ENCODE results near the gene TNFAIP2.
"Not testable (repeated sequence)": the region's sequence is repeated elsewhere in the genome, so short reads cannot be mapped to it uniquely, and the experiment has no call there.

TNFAIP2 gene

GRCh38 chr14:103158688-103159087 lies 35.4 kb downstream of the TNFAIP2 start:
- no peak for DNase-seq

DNA sequence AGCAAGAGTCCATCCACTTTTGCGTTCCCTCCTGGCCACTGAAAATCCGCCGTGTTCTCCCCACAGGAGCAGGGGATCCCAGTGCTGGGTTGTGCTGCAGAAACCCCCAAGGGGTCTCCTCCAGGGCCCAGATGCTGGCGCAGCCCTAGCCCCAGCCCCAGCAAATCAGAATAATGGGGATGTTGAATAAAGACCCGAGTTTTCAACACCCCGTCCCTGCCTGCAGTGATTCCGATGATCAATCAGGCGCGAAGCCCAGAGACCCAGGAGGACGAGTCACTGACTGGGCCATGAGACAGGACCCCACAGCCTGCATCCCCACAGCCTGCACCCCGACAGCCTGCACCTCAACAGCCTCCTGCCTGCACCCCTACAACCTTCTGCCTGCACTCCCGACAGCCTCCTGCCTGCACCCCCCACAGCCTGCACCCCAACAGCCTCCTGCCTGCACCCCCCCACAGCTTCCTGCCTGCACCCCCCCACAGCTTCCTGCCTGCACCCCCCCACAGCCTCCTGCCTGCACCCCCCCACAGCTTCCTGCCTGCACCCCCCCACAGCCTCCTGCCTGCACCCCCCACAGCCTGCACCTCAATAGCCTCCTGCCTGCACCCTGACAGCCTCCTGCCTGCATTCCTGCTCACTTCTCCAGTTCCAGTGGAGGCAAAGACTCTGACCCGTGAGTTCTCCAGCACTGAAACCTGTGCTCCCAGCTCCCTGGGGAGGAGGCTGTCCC lies 37.2 kb downstream of the TNFAIP2 start:
- DNase-seq = no peak

DNA sequence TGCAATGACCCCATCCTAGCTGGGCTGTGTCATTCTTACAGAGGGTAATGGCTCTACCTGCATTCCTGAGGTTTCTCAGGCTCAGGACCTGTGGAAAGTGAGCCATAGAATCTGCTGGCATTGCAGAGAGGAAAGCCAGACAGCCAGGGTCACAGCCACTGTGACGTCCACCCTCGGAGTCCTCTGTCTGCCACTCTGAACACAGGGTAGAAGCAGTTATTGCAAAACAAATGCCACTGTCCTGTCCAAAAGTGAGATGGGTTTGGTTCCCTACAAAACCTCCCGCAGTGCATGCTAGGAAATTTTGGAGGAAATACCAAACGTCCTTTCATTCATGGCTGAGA lies 37.8 kb downstream of the TNFAIP2 start:
- DNase-seq = no peak

DNA sequence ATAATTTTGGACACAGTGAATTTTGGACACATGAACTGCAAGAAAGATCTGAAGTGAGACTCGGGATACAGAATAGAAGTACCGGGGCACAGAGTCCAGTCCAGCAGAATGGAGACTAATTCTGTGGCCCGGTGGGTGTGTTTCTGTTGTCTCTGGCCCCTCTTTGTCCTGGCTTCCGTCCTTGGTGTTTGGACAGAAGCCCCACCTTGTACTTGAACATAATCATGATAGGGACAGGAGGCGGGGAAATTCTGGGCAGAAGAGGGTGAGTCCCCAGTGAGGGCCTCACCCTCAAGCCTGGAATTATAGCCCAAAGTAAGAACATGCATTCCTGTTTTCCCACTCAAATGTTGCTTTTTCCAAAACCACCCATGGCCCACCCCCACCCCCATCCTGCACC lies 39.9 kb downstream of the TNFAIP2 start:
- no peak for DNase-seq

DNA sequence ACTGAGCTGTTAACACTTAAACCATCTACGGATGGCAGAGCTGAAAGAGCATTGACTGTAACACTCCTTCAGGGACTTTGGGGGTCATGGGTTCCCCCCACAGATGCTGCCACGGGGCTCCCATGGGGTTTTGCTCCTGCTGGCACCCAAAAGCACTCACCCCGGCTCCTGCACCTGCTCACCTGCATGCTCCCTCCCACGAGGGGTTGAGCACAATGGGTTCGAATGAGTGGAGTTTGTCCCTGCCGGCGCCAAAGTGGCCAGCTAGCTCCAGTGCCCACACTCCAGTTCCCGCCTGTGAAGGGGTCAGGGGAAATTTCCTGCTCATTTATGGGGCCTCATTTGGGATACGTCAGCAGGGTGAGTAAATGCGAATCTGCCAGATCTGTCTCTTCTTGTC lies 40.7 kb downstream of the TNFAIP2 start:
- DNase-seq = no peak

GRCh38 chr14:103164779-103165178 lies 41.5 kb downstream of the TNFAIP2 start:
- DNase-seq = no peak

GRCh38 chr14:103165323-103165722 lies 42.1 kb downstream of the TNFAIP2 start:
- DNase-seq = no peak

- no peak for DNase-seq
These were observed 46.7 kb downstream of the TNFAIP2 start for GRCh38 chr14:103169954-103170353.

GRCh38 chr14:103171206-103171605 lies 47.9 kb downstream of the TNFAIP2 start:
- DNase-seq = not testable (repeated sequence)

- DNase-seq = no peak
These were observed 49.7 kb downstream of the TNFAIP2 start for GRCh38 chr14:103172921-103173320.

GRCh38 chr14:103173887-103174286 lies 50.6 kb downstream of the TNFAIP2 start:
- not testable (repeated sequence) for DNase-seq

DNA sequence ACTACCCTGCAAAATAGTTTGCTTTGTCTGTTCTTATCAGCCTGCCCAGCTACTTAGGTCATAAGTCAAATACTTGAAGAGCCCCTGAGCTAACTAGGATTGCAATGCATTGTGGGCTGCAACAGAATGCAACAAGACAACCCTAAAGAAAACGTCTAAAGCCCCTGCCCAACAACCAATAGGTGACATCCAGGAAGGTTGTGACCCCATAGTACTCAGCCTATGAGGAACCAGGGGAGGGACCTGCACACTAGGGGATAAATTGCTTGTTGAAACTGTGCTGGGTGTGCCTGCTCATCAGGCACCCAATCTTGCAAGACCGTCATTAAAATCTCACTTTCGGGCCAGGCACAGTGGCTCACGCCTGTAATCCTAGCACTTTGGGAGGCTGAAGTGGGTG lies 52.9 kb downstream of the TNFAIP2 start:
- DNase-seq = not testable (repeated sequence)

GRCh38 chr14:103177376-103177775 lies 54.1 kb downstream of the TNFAIP2 start:
- DNase-seq = no peak

DNA sequence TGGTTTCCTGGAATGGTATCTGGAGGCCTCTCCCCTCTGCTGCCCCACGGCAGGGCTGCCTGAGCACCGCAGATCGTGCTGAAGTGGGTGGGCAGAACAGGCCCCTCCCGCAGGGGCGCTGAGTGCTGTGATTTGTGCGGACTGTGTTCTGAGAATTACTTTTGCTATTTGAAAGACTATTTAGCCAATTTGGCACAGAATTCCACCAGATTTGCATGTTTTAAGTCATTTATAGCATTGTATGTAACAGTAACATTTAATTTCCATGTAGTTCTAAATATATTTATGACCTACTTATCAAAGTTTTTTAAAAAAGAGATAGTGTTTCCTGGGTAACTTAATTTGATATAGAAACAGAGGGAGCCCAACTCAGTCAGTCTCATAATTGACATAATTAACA lies 55.3 kb downstream of the TNFAIP2 start:
- DNase-seq = no peak

DNA sequence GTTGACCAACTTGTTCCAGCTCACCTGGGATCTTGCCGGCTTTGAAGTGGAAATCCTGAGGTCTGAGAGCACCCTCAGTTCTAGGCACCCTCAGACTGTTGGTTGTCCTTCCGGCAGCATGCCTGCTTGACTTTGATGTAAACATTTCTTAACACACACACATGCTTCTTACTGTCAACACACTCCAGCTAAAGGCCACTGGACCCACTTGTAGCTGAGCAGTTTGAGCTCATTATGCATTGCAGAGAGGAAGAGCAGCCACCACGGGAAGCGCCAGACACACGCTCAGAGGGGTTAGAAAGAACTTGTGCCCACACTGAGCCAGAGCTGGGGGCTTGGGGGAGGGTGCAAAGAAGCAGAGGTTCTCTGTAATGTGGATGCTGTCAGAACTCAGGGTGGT lies 55.8 kb downstream of the TNFAIP2 start:
- DNase-seq = no peak

DNA sequence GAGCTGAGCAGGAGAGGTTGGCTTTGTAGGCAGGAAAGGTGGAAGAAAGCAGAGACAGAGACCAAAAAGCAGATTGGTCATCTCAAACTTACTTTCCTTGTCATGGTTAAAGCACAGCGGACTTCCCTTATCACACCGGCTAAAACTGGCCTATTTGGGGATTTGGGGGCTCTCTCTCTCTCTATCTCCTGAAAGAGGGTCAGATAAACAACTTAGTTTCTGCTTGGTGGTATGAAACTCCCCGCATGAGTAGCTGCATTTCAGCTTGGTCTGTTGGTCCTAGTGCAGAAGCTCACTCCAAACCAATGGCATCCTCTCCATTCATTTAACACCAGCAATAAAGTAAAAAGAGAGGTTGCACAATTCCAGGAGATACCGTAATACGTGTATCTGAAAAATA lies 57.1 kb downstream of the TNFAIP2 start:
- DNase-seq = no peak

- DNase-seq = no peak
These were observed 60.8 kb downstream of the TNFAIP2 start for GRCh38 chr14:103184046-103184445.

DNA sequence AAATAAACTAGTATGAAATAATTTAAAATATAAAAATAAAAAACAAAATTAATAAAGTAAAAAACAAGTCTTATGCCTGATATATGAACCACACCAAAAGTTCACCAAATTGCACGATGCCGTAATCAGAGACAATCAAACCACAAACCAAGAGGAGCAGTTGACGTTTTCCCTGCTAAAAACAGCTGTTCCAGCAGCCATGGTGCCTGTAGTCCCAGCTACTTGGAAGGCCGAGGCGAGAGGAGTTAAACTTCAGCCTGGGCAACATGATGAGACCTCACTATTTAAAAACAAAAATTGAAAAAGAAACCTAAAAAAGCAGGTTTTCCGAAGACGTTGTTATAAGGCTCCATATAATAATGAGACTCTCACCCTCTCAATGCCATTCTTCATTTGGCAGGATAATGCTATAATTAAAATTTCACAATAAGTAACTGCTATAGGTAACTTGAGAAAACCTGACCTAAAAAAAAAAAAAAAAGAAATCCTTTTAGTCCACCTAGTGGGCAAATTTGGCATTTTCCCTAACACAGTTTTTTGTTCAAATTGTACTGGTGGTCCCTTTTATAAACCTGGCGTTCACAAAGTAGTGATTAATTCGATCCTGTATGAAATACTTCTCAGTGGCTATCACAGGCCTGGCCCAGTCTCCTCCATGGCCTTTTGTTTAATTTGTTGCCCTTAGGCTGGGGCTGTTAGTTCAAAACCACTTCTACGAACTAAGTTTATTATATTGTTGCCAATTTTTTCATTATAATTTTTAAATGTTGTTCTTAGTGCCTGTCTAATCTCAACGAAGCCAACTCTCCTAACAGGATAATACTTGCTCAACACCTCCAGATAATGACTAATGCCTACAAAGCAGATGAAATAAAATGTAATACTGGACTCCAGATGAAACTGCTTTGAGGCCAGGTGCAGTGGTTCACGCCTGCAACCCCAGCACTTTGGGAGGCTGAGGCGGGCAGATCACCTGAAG lies 62.1 kb downstream of the TNFAIP2 start:
- DNase-seq = no peak

DNA sequence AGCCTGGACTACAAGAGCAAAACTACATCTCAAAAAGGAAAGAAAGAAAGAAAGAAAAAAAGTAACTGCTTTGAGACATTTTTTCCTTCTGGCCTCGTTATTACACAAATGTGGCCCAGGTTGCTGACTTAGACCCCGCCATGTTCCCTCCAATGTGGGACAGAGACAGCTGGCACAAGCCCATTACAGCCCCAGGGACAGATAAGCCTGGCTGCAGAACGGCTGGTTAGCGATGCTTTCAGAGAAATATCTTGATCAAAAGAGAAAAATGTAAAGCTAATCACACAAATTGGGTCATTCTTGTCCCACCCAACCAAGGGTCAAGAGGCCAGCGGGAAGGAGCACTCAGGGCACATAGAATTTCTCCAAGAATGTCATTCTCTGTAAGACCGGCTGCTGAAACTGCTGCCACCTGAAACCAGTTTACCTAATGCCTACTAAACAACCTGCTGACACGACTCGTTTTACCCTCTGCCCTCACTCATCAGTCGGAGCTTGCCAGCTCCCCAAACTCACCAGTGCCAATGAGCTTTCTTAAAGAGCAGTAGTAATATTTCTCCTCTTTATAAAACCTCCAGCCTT lies 63.1 kb downstream of the TNFAIP2 start:
- no peak for DNase-seq
